H9 (cell line): ENCODE results near the gene FAM83F. TPM values are rescaled to one million over a fixed set of nuclear protein-coding genes. Genes with fewer than 3 reads are reported as not detected.

Source experiments
- DNase-seq: peaks from one replicate; pipeline ENCODE4 v3.0.0-alpha.2; 2017
- H2AFZ ChIP-seq: one replicate; pipeline ENCODE4 v1.6.1; 2013; ENCODE audit warnings: mild to moderate bottlenecking, low read length, control low read depth, moderate library complexity
- H2AK5ac ChIP-seq: 2 replicates; pipeline ENCODE4 v1.6.1; 2013; ENCODE audit warnings: low read length, control low read depth, mixed read lengths; ENCODE audit not compliant: insufficient read length
- H2BK120ac ChIP-seq: one replicate; pipeline ENCODE4 v1.6.1; 2013; ENCODE audit warnings: low read depth, mild to moderate bottlenecking, low read length, control low read depth, inconsistent platforms; ENCODE audit not compliant: poor library complexity, severe bottlenecking
- H2BK12ac ChIP-seq: 2 replicates; pipeline ENCODE4 v1.6.1; 2013; ENCODE audit warnings: low read length, control low read depth, mixed read lengths, low read depth; ENCODE audit not compliant: insufficient read length
- H2BK15ac ChIP-seq: 2 replicates; pipeline ENCODE4 v1.6.1; 2013; ENCODE audit warnings: low read depth, low read length, control low read depth
- H2BK20ac ChIP-seq: one replicate; pipeline ENCODE4 v1.6.1; 2013; ENCODE audit warnings: low read depth, mild to moderate bottlenecking, low read length, control low read depth, inconsistent platforms; ENCODE audit not compliant: poor library complexity, severe bottlenecking
- H2BK5ac ChIP-seq: 2 replicates; pipeline ENCODE4 v1.6.1; 2013; ENCODE audit warnings: low read length, control low read depth, mixed read lengths; ENCODE audit not compliant: insufficient read length
- H3K14ac ChIP-seq: 2 replicates; pipeline ENCODE4 v1.6.1; 2013; ENCODE audit warnings: low read length, control low read depth; ENCODE audit not compliant: insufficient read depth
- H3K18ac ChIP-seq: 2 replicates; pipeline ENCODE4 v1.6.1; 2013; ENCODE audit warnings: low read depth, mild to moderate bottlenecking, mixed read lengths, low read length, control low read depth; ENCODE audit not compliant: insufficient read length
- H3K23ac ChIP-seq: 2 replicates; pipeline ENCODE4 v1.6.1; 2013; ENCODE audit warnings: low read length, control low read depth, mixed read lengths, low read depth; ENCODE audit not compliant: insufficient read length
- H3K23me2 ChIP-seq: 2 replicates; pipeline ENCODE4 v1.6.1; 2013; ENCODE audit warnings: low read depth, mild to moderate bottlenecking, mixed read lengths, low read length, control low read depth; ENCODE audit not compliant: insufficient read length, poor library complexity, severe bottlenecking
- H3K27ac ChIP-seq: 2 replicates; pipeline ENCODE4 v1.5.1; 2013; ENCODE audit warnings: low read length, control low read depth, mixed read lengths, low read depth; ENCODE audit not compliant: insufficient read length
- H3K27me3 ChIP-seq: 2 replicates; pipeline ENCODE4 v1.6.1; 2013; ENCODE audit warnings: low read length, control low read depth, inconsistent platforms; ENCODE audit not compliant: insufficient read depth
- H3K4ac ChIP-seq: 2 replicates; pipeline ENCODE4 v1.6.1; 2013; ENCODE audit warnings: low read depth, mild to moderate bottlenecking, control low read depth, inconsistent platforms, low read length, moderate library complexity
- H3K4me1 ChIP-seq: 2 replicates; pipeline ENCODE4 v1.6.1; 2013; ENCODE audit warnings: low read length, control low read depth, inconsistent platforms; ENCODE audit not compliant: insufficient read depth
- H3K4me2 ChIP-seq: 2 replicates; pipeline ENCODE4 v1.6.1; 2013; ENCODE audit warnings: low read length, control low read depth, mixed read lengths; ENCODE audit not compliant: insufficient read length, insufficient read depth
- H3K56ac ChIP-seq: 2 replicates; pipeline ENCODE4 v1.6.1; 2013; ENCODE audit warnings: low read depth, mild to moderate bottlenecking, mixed read lengths, low read length, control low read depth; ENCODE audit not compliant: insufficient read length
- H3K79me1 ChIP-seq: 2 replicates; pipeline ENCODE4 v1.6.1; 2013; ENCODE audit warnings: low read depth, mild to moderate bottlenecking, moderate library complexity, low read length, control low read depth, inconsistent platforms; ENCODE audit not compliant: insufficient read depth, poor library complexity, severe bottlenecking
- H3K79me2 ChIP-seq: 2 replicates; pipeline ENCODE4 v1.6.1; 2013; ENCODE audit warnings: low read length, control low read depth, inconsistent platforms; ENCODE audit not compliant: insufficient read depth
- H3K9ac ChIP-seq: 2 replicates; pipeline ENCODE4 v1.6.1; 2013; ENCODE audit warnings: low read length, control low read depth, mixed read lengths; ENCODE audit not compliant: insufficient read length; ENCODE audit errors: extremely low read depth
- H3K9me3 ChIP-seq: one replicate; pipeline ENCODE4 v1.6.1; 2013; ENCODE audit warnings: low read depth, low read length, inconsistent platforms; ENCODE audit not compliant: control insufficient read depth
- H3T11ph ChIP-seq: one replicate; pipeline ENCODE4 v1.6.1; 2013; ENCODE audit warnings: mild to moderate bottlenecking, low read length, control low read depth, inconsistent platforms
- H4K20me1 ChIP-seq: one replicate; pipeline ENCODE4 v1.6.1; 2013; ENCODE audit not compliant: control insufficient read depth, insufficient read length, insufficient read depth
- H4K5ac ChIP-seq: 2 replicates; pipeline ENCODE4 v1.6.1; 2013; ENCODE audit warnings: low read depth, mild to moderate bottlenecking, mixed read lengths, low read length, control low read depth; ENCODE audit not compliant: insufficient read length
- H4K8ac ChIP-seq: replicated peaks from 2 replicates; pipeline ENCODE4 v1.6.1; 2013; ENCODE audit warnings: low read length, control low read depth, mixed read lengths, low read depth; ENCODE audit not compliant: insufficient read length
- H4K91ac ChIP-seq: 2 replicates; pipeline ENCODE4 v1.6.1; 2013; ENCODE audit warnings: low read depth, mild to moderate bottlenecking, moderate library complexity, mixed read lengths, low read length, control low read depth; ENCODE audit not compliant: insufficient read length
- H3K27ac Mint-ChIP-seq, 3 experiments: 2 replicates in 2 of 3; 3 replicates in 1 of 3; pipeline ENCODE4 v1.8.0; 2020 to 2021; ENCODE audit warnings: mixed read lengths in 3 of 3, mild to moderate bottlenecking in 1 of 3, moderate library complexity in 1 of 3
- H3K27me3 Mint-ChIP-seq: 2 replicates; pipeline ENCODE4 v1.8.0; 2021; ENCODE audit warnings: low read depth, mild to moderate bottlenecking, moderate library complexity, mixed read lengths
- H3K36me3 Mint-ChIP-seq, 3 experiments: 2 replicates in 2 of 3; 3 replicates in 1 of 3; pipeline ENCODE4 v1.8.0; 2020 to 2021; ENCODE audit warnings: low read depth in 3 of 3, mixed read lengths in 3 of 3; ENCODE audit not compliant: insufficient read depth in 1 of 3
- H3K4me1 Mint-ChIP-seq, 2 experiments: 2 replicates each; pipeline ENCODE4 v1.8.0; 2020; ENCODE audit warnings: mixed read lengths in 2 of 2
- H3K4me3 Mint-ChIP-seq, 2 experiments: 2 replicates in 1 of 2; 3 replicates in 1 of 2; pipeline ENCODE4 v1.8.0; 2020 to 2021; ENCODE audit warnings: mild to moderate bottlenecking in 2 of 2, mixed read lengths in 2 of 2, moderate library complexity in 1 of 2
- H3K9me3 Mint-ChIP-seq, 2 experiments: 2 replicates in 1 of 2; 3 replicates in 1 of 2; pipeline ENCODE4 v1.8.0; 2020; ENCODE audit warnings: mild to moderate bottlenecking in 2 of 2, mixed read lengths in 2 of 2, moderate library complexity in 1 of 2
- WGBS: extraction: QIAGEN DNeasy Blood & Tissue Kit; methylation state at CpG from one replicate; pipeline ENCODE4 v1.1.7; 2013; ENCODE audit warnings: missing lambda C conversion rate, low lambda C conversion rate, mixed read lengths; ENCODE audit not compliant: insufficient read length; ENCODE audit errors: extremely low coverage; 5-methylcytosine and 5-hydroxymethylcytosine counted together
- total RNA-seq: library from RNA; stranded (reverse); gene quantifications from 2 replicates; pipeline ENCODE4 v1.2.1, GENCODE V29; 2021
- TF ChIP-seq, protein P1 (sequence below): fragments of 200-600 bp; sonication (generic); conservative IDR thresholded peaks from 3 replicates; pipeline ENCODE4 v1.8.0; 2021; ENCODE audit warnings: antibody characterized with exemption, mild to moderate bottlenecking

FAM83F gene
- total RNA-seq, 1 experiment from 2014 or later, result 17.4 TPM

DNA sequence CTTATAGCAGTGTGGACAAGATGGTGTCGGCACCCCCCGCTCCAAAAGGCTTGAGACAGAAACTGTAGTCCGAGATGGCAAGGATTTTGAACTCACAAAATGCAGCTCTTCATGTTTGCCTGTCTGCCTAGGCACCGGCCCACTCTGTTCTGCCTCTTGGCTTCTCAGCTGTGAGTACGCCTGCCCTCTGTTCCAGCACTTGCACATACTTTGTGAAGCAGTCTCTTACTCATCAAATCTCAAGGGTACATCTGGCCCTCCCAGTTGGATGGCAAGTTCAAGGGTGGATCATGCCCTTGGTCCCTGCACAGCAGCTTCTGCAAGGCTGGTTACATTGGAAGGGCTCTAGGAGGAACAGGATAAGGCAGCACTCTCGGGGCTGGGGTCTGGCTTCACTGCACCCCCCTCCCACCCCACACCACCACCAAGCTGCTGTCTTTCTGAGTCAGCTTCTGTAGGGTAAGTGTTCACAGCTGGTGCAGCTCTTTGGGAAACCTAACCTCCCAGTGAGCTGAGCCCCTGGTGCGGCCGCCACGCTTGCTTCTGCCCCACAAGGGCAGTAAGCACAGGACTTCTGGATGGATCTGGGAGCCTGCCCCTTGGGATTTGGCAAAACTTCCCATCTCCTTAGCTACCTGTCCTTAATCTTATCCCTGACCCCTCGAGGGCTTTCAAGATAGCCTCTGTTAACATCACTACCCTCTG, 37.2 kb downstream of the FAM83F start:
- no peak overlapping the region for H2BK12ac ChIP-seq
- H4K8ac ChIP-seq, result no peak overlapping the region
- H3K18ac ChIP-seq, result no peak overlapping the region
- peaks cover 10 to 12% of the 10 kb centered on the region in 2 experiments for H3K4me1 Mint-ChIP-seq
- peaks cover 2% of the 10 kb centered on the region for H4K20me1 ChIP-seq
- peaks cover 0 to 1% (median 0%) of the 10 kb centered on the region in 3 experiments; a peak in 4 of 7 replicates for H3K36me3 Mint-ChIP-seq
- H2BK5ac ChIP-seq, result no peak overlapping the region
- no peaks in the 10 kb centered on the region for H3K79me1 ChIP-seq
- no peak overlapping the region for H3K9ac ChIP-seq
- H4K91ac ChIP-seq, result no peak overlapping the region
- H2AFZ ChIP-seq, result no peak overlapping the region
- no peaks in the 10 kb centered on the region for H3K9me3 ChIP-seq
- no peak overlapping the region for H3K4me2 ChIP-seq
- no peaks in the 10 kb centered on the region for H3K27me3 ChIP-seq
- H2AK5ac ChIP-seq, result no peak overlapping the region
- no peak overlapping the region for H3K14ac ChIP-seq
- H2BK120ac ChIP-seq, result no peak overlapping the region
- no peaks in the 10 kb centered on the region for H3K23me2 ChIP-seq
- no peak overlapping the region for H3K27ac Mint-ChIP-seq
- H3K56ac ChIP-seq, result no peak overlapping the region
- TF ChIP-seq, protein P1, sequence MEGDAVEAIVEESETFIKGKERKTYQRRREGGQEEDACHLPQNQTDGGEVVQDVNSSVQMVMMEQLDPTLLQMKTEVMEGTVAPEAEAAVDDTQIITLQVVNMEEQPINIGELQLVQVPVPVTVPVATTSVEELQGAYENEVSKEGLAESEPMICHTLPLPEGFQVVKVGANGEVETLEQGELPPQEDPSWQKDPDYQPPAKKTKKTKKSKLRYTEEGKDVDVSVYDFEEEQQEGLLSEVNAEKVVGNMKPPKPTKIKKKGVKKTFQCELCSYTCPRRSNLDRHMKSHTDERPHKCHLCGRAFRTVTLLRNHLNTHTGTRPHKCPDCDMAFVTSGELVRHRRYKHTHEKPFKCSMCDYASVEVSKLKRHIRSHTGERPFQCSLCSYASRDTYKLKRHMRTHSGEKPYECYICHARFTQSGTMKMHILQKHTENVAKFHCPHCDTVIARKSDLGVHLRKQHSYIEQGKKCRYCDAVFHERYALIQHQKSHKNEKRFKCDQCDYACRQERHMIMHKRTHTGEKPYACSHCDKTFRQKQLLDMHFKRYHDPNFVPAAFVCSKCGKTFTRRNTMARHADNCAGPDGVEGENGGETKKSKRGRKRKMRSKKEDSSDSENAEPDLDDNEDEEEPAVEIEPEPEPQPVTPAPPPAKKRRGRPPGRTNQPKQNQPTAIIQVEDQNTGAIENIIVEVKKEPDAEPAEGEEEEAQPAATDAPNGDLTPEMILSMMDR, result no peak
- no peaks in the 10 kb centered on the region; a peak in 1 of 5 replicates for H3K9me3 Mint-ChIP-seq
- H4K5ac ChIP-seq, result no peak overlapping the region
- no CpG with 5 or more reads among the region's 10 CpGs for WGBS
- no peak overlapping the region for H3K4me3 Mint-ChIP-seq
- H3K4ac ChIP-seq, result no peak overlapping the region
- H2BK20ac ChIP-seq, result no peak overlapping the region
- no peak for DNase-seq
- no peak overlapping the region for H3K23ac ChIP-seq
- H3K79me2 ChIP-seq, result no peaks in the 10 kb centered on the region
- H3K27me3 Mint-ChIP-seq, result peaks cover 4% of the 10 kb centered on the region
- no peak overlapping the region for H3K27ac ChIP-seq
- H2BK15ac ChIP-seq, result no peak overlapping the region
- no peak overlapping the region for H3T11ph ChIP-seq
- H3K4me1 ChIP-seq, result no peaks in the 10 kb centered on the region
